GM19324 (cell line): Measurements from ENCODE around the gene RPS6KA6.

ENCODE experiments used
- ATAC-seq: cut with Tn5 transposase; IDR thresholded peaks from one replicate; pipeline ENCODE4 v1.9.1; 2021; ENCODE audit warnings: mild to moderate bottlenecking, moderate library complexity; ENCODE audit not compliant: unreplicated experiment, low FRiP score

RPS6KA6 gene

GRCh38 chrX:84187533-84188319 lies at the start of gene RPS6KA6:
Gene RPS6KA6, minus strand, starts transcription at chrX:84188199. Its CDS starts 300 bp downstream, at chrX:84187899.
- no peak for ATAC-seq

- ATAC-seq: no peak
These were observed 36.7 kb upstream of the RPS6KA6 start for GRCh38 chrX:84224741-84225140.

DNA sequence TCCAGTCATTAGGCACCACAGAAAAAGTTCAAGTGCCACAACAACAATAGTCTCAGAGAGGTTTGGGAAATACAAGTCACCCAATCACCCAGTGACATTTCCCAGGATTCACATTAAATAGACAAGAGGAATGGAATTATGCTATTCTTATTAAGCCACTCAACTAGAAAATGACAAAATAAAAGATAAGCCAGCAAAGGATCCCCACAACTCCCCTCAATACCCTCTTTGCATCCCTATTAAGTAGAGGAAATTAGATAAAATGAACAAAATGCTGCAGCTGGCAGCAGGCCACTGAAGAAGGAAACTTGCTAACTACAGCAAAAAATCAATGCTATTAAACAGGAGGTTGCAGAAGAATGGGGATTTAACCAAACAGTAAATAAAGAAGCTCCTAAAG lies 35.3 kb upstream of the RPS6KA6 start:
- no peak for ATAC-seq

DNA sequence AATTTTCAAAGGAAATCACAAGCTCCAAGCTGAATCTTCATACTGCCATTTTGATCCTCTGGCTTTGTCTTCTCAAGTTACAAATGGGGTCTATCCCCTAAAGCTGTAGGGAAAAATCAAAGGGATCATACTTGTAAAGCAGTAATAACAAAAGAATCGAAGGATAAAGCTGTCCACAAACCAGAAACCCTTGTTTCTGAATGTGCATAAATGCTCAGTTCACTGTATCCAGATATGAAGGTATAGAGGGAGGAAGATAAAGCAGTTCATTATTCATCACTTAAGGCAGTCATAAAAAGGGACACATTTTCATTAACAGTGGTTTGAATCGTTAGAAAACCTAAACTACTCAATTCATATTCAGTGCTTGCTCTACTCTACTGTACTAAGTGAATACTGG lies 33.2 kb upstream of the RPS6KA6 start:
- no peak for ATAC-seq

GRCh38 chrX:84219551-84219950 lies 31.6 kb upstream of the RPS6KA6 start:
- no peak for ATAC-seq

DNA sequence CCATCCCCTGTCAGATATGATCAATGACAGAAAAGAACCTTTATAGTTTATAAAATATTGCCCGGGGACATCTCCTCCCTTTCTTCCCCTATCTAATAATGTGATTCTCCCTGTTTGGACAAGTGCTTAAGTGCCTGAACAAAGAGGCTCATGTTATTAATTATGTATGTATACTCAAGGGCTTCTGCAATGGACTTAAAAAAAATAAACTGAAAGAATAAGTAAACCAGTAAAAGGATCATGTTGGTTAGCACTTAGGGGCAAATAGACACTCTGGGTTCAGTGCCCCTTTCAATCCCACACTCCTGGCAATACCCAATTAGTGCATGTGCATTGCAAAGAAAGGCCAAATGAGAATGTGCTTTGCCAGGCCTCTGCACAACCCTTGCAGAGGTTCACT lies 30.7 kb upstream of the RPS6KA6 start:
- no peak for ATAC-seq

- no peak for ATAC-seq
These were observed 28.9 kb upstream of the RPS6KA6 start for GRCh38 chrX:84216881-84217280.

DNA sequence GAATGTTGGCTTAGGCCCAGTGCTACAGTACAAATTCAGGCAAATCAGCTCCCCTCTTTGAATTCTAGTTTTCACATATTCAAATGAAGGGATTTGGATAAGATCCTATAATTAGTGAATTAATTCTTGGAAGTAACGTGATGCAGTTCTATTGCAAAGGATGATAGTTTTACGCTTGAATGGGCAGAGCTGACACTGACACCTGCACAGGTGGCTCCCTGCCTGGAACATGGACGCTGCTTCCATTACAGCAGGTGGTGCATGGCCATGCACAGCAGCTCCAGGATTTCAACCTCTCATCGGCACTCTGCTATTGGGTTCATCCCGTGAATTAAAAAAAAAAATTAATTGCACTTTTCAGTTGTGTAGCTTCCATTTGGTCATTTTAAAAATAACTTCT lies 28.4 kb upstream of the RPS6KA6 start:
- ATAC-seq: no peak

DNA sequence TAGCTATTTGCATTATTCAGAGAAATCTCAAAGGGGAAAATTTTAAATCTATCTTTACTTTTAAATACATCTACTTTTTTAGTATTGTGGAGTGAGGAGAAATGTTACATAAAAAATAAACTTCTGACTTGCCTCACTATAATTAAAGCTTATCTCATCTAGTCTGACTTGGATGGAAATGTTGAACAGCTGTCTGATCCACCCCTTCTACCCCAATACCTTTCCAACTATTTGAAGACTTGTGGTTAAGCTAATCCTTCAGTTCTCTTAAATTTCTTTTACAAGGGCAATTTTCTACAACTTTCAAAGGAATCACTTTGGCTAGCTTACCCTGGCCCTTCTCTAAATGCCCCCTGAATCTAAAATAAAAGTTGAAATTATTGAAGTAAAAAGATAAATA lies 17.3 kb upstream of the RPS6KA6 start:
- ATAC-seq: no peak

- ATAC-seq: no peak
These were observed 11.7 kb upstream of the RPS6KA6 start for GRCh38 chrX:84199688-84200087.

DNA sequence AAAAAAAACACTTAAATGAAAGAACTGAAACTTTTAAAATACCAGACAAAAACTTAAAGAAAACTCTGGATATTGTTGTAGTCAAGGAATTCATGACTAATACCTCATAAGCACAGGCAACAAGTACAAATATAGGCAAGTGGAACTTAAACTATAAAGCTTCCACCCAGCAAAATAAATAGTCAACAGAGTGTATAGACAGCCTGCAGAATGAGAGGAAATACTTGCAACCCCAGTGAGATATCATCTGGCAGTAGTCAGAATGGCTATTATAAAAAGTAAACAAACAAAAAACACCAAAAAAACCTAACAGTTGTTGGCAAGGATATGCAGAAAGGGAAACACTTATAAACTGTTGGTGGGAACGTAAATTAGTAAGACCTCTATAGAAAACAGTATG lies 9.6 kb upstream of the RPS6KA6 start:
- no peak for ATAC-seq

- ATAC-seq: no peak
These were observed 4.0 kb upstream of the RPS6KA6 start for GRCh38 chrX:84192006-84192405.

- no peak for ATAC-seq
These were observed 1.1 kb upstream of the RPS6KA6 start for GRCh38 chrX:84189125-84189524.

DNA sequence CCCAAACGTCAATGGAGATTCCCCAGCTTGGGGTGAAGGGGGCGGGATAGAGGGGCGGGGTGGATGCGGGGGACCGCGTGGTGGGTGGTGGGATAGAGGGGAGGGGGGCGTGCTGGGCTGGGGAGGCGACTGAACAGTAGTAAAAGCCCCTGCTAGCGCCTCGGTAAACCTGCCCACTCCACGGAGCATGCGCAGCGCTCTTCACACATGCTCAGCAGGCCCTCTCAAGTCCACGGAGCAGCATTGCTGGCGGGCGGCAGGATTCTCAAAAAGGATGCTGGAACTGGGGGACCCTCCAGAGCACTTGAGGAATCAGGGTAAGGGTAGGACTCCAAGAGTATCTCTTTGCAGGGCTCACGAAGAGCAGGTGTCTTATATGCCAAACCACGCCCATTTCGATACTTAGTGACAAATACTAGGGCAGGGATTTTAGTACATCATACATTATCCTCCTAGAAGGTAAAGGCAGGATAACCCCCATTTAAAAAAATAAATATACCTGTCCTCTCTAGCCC lies 378 bp upstream of the RPS6KA6 start:
- no peak for ATAC-seq

DNA sequence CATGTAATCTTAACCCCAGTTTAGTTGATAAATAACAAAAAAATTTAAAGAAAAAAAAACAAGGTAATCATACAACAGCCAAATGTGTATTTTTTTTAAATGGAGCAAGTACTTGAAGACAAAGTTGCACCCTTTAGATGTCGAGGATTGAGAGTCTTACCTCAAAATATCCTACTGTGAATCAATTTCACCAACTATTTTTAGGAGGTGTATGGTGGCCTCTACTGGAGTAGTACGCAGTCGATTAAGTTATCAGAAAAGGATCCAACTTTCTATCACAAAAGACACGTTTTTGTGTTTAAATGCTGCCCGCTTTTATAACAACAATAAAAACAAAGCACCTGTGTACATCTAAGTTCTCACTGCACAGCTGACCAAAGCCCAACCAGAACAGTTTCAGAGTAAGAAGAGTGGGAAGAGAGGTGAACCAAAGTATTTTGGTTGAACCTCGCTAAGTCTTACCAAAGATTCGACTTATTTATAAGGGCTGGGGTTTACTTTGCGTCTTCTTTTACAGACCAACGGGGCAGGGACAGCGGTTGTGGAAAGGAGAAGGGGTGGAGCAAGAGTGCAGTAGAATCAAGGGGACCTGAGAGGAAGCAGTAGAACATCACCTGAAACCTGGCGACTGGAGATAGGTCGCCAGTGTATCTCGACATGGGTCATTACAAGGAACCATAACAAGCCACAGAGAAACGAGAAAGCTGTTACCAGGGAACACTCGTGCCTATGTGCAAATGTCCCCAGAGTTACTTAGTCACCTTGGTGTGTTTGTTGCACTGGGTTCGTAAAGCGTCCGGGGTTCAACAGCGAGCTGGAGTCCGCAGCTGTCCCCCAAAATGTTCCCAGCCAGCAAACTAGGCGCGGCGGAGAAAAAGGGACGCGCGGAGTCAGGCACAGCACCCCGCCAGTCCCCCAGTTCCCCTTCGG lies 1.1 kb downstream of the RPS6KA6 start:
- ATAC-seq: no peak

GRCh38 chrX:84182516-84182915 lies 5.5 kb downstream of the RPS6KA6 start:
- ATAC-seq: no peak

DNA sequence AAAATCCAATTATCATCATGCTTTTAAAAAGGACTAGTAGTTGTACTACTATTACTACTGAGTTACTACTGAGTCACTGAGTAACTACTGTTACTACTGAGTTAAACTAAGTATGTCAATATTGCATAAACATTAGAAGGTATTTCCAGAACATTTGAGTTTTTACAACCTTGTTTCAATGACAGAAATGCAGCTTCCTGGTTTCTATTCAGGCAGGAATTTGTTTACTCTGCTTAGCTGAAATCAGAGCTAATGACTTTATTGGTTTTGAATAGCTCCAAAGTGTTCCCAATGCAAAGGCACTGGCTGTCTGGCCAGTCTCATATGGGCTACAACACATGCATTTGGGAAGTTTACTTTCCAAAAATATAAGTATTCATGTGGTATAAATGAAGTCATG lies 12.0 kb downstream of the RPS6KA6 start:
- ATAC-seq: no peak

GRCh38 chrX:84175274-84175673 lies 12.7 kb downstream of the RPS6KA6 start:
- no peak for ATAC-seq

GRCh38 chrX:84174348-84174747 lies 13.7 kb downstream of the RPS6KA6 start:
- ATAC-seq: no peak

GRCh38 chrX:84170931-84171330 lies 17.1 kb downstream of the RPS6KA6 start:
- no peak for ATAC-seq

DNA sequence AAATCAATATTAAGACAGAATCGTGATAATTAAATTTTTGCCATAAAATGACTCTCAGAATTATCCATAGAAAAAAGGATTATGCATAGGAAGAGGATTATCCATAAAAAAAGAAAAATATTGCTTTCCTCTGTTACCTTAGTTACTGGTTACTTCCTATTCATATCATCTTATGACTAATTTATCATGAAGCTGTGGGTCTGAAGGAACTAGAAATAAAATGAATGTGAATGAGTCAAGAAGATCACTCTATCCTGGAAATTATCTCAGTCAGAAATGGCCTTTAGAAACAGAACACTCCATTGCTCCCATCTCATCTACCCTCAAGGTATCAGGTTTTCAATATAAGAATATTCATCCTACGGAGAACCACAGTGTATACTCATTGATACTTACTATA lies 19.4 kb downstream of the RPS6KA6 start:
- no peak for ATAC-seq
